Upper lobe of left lung (tissue), 6 donors: ENCODE results near the gene ERG. TPM values are rescaled to one million over a fixed set of nuclear protein-coding genes. Genes with fewer than 3 reads are reported as not detected.

ENCODE experiments used
- ATAC-seq, 2 donors: fragments of 200-7000 bp; cut with Tn5 transposase; one replicate each; pipeline ENCODE4 v1.9.1; 2022; ENCODE audit warnings: mild to moderate bottlenecking in 2 of 2, moderate library complexity in 2 of 2; ENCODE audit not compliant: low FRiP score in 2 of 2
- DNase-seq, 2 donors: peaks; one replicate each; pipeline ENCODE4 v3.0.0-alpha.2; 2019 to 2020
- H3K27ac ChIP-seq, 4 donors: fragments of 200-600 bp; sonication (generic); one replicate each; pipeline ENCODE4 v1.5.1; 2016 to 2019
- H3K27me3 ChIP-seq, 4 donors: fragments of 200-600 bp; sonication (generic); one replicate each; pipeline ENCODE4 v1.5.1; 2017 to 2019
- H3K36me3 ChIP-seq, 4 donors: fragments of 200-600 bp; sonication (generic); one replicate each; pipeline ENCODE4 v1.5.1; 2016 to 2019
- H3K4me1 ChIP-seq, 4 donors: fragments of 200-600 bp; sonication (generic); one replicate each; pipeline ENCODE4 v1.5.1; 2018 to 2019
- H3K4me3 ChIP-seq, 4 donors: fragments of 200-600 bp; sonication (generic); one replicate each; pipeline ENCODE4 v1.5.1; 2017 to 2019; ENCODE audit warnings: mild to moderate bottlenecking in 2 of 4, moderate library complexity in 1 of 4
- H3K9me3 ChIP-seq, 4 donors: fragments of 200-600 bp; sonication (generic); one replicate each; pipeline ENCODE4 v1.5.1; 2018 to 2019
- EP300 ChIP-seq, 4 donors: sonication (generic); formaldehyde crosslinking; IDR thresholded peaks; one replicate each; pipeline ENCODE4 v1.5.1; 2017; ENCODE audit warnings: antibody characterized with exemption in 4 of 4, control low read depth in 2 of 4
- POLR2A ChIP-seq, 4 donors: fragments of 450-650 bp; IDR thresholded peaks; one replicate each; pipeline ENCODE4 v1.5.1; 2016 to 2017; ENCODE audit warnings: antibody characterized with exemption in 4 of 4, mild to moderate bottlenecking in 2 of 4
- POLR2AphosphoS5 ChIP-seq, 2 donors: sonication (generic); formaldehyde crosslinking; IDR thresholded peaks; one replicate each; pipeline ENCODE4 v1.5.1; 2017; ENCODE audit warnings: antibody characterized with exemption in 2 of 2
- WGBS, 2 donors: methylation state at CpG; one replicate each; pipeline ENCODE4 v1.1.5; 2017 to 2018; 5-methylcytosine and 5-hydroxymethylcytosine counted together
- total RNA-seq, 6 donors: library from RNA; depleted of rRNA in 4 of 6; stranded (reverse); fragments of >200 nt in 4 of 6; gene quantifications; one replicate each; pipeline versions ENCODE4 v1.1.0 to v1.2.1, GENCODE V29; 2016 to 2021
- TF ChIP-seq, protein P1 (sequence below), 6 experiments: fragments of 450-650 bp in 4 of 6; fragments of 200-600 bp in 2 of 6; sonication (generic) in 2 of 6; IDR thresholded peaks; one replicate each; pipeline ENCODE4 v1.5.1; 2016 to 2019; ENCODE audit warnings: antibody characterized with exemption in 6 of 6
- donor health status: DM: no; HTN: no; CAD: no; lungs with moderate emphysema.
- donor health status: DM: no; HTN: yes; CAD: no; lungs with severe emphysema.

Gene ERG
- total RNA-seq, 6 donors from 2014 or later: 14.7 to 38.9 (median 18.1) TPM

DNA sequence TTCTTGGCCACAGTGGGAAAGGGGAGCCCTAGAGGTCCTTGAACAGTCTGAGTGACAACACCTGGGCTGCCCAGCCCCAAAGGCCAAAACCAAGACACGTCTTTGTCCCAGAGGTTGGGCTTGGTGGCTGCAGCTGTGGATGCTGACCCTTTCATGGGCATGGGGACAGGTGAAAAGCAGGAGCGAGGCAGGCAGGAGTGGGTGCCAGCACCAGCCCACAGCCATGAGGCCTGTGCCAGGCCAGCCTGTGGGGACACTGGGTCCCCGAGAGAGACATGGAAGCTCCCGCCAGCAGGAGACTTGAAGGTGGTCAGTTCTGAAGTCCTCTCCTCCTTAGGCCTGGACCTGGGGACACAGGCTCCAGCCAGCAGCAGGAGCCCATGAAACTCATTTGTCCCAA lies 142.9 kb downstream of the ERG start:
- H3K36me3 ChIP-seq: no peaks in the 10 kb centered on the region
- DNase-seq: peak in 1 of 2 donors; percentile 48
- TF ChIP-seq, protein P1, sequence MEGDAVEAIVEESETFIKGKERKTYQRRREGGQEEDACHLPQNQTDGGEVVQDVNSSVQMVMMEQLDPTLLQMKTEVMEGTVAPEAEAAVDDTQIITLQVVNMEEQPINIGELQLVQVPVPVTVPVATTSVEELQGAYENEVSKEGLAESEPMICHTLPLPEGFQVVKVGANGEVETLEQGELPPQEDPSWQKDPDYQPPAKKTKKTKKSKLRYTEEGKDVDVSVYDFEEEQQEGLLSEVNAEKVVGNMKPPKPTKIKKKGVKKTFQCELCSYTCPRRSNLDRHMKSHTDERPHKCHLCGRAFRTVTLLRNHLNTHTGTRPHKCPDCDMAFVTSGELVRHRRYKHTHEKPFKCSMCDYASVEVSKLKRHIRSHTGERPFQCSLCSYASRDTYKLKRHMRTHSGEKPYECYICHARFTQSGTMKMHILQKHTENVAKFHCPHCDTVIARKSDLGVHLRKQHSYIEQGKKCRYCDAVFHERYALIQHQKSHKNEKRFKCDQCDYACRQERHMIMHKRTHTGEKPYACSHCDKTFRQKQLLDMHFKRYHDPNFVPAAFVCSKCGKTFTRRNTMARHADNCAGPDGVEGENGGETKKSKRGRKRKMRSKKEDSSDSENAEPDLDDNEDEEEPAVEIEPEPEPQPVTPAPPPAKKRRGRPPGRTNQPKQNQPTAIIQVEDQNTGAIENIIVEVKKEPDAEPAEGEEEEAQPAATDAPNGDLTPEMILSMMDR (IDR thresholded peaks at IDR 0.05): no peak
- TF ChIP-seq POLR2A (IDR thresholded peaks at IDR 0.05) (no peak), POLR2AphosphoS5 (IDR thresholded peaks at IDR 0.05) (no peak), EP300 (IDR thresholded peaks at IDR 0.05) (no peak)
- 83 to 100% methylated on average over 1 to 4 of the region's 4 CpGs for WGBS, 2 donors
- H3K27me3 ChIP-seq: no peaks in the 10 kb centered on the region
- peaks cover 26 to 43% (median 32%) of the 10 kb centered on the region in 4 donors for H3K4me1 ChIP-seq
- H3K4me3 ChIP-seq: no peak overlapping the region
- peak overlapping the region in 1 of 4 donors; percentile 38 for H3K27ac ChIP-seq
- ATAC-seq: no peak
- H3K9me3 ChIP-seq: no peaks in the 10 kb centered on the region

GRCh38 chr21:38354746-38355145 lies 143.5 kb downstream of the ERG start:
- DNase-seq: no peak
- H3K36me3 ChIP-seq: no peaks in the 10 kb centered on the region
- no peaks in the 10 kb centered on the region for H3K9me3 ChIP-seq
- no peaks in the 10 kb centered on the region for H3K27me3 ChIP-seq
- no peak for TF ChIP-seq POLR2A (IDR thresholded peaks at IDR 0.05)
- TF ChIP-seq, protein P1 (IDR thresholded peaks at IDR 0.05): no peak
- TF ChIP-seq POLR2AphosphoS5 (IDR thresholded peaks at IDR 0.05): no peak
- no peak for TF ChIP-seq EP300 (IDR thresholded peaks at IDR 0.05)
- WGBS, 2 donors: 78 to 84% methylated on average over 2 of the region's 2 CpGs
- no peak for ATAC-seq
- H3K27ac ChIP-seq: no peak overlapping the region
- no peak overlapping the region for H3K4me3 ChIP-seq
- H3K4me1 ChIP-seq: peaks cover 26 to 45% (median 35%) of the 10 kb centered on the region in 4 donors

DNA sequence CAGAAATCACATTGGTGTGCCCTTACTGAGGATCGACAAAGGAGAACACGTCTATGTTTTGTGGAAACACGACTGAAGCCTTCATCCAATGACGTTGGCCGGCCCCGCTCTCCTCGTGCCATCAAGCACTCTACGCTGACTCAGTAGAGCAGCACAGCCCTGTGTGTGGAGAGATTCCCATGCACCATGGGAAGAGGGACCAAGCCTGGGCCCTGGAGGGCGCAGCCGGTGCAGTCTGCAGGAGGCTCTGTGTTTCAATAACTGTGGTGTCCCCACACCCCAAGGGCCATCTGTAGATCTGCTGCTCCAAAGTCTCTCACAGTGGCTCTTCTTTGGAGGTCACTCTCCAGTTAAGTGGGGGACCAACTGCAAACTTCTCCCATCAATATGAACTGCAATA lies 144.0 kb downstream of the ERG start:
- no peak for ATAC-seq
- H3K4me3 ChIP-seq: peak overlapping the region in 1 of 4 donors; percentile 30

GRCh38 chr21:38352536-38353219 lies 145.6 kb downstream of the ERG start:
- peak overlapping the region in 3 of 4 donors; percentile 35 to 76 (median 71) for H3K27ac ChIP-seq
- DNase-seq (peak in 1 of 2 donors; percentile 83), ATAC-seq (peak; percentile 74)
- no peaks in the 10 kb centered on the region for H3K9me3 ChIP-seq
- H3K27me3 ChIP-seq: no peaks in the 10 kb centered on the region
- TF ChIP-seq EP300 (IDR thresholded peaks at IDR 0.05): no peak
- TF ChIP-seq, protein P1 (IDR thresholded peaks at IDR 0.05): peak; percentile 60 to 78 (median 72)
- H3K4me1 ChIP-seq: peaks cover 26 to 49% (median 36%) of the 10 kb centered on the region in 4 donors
- no peaks in the 10 kb centered on the region for H3K36me3 ChIP-seq
- peak overlapping the region in 3 of 4 donors; percentile 1 to 30 (median 5) for H3K4me3 ChIP-seq
- 35 to 39% methylated on average over 6 of the region's 6 CpGs for WGBS, 2 donors

More for the DNA sequence above, 144.0 kb downstream of the ERG start:
- TF ChIP-seq POLR2A (IDR thresholded peaks at IDR 0.05): no peak
- TF ChIP-seq EP300 (IDR thresholded peaks at IDR 0.05): no peak
- no peak for TF ChIP-seq POLR2AphosphoS5 (IDR thresholded peaks at IDR 0.05)
- TF ChIP-seq, protein P1 (IDR thresholded peaks at IDR 0.05): no peak
- H3K4me1 ChIP-seq: peaks cover 26 to 45% (median 36%) of the 10 kb centered on the region in 4 donors
- WGBS, 2 donors: 94 to 95% methylated on average over 10 of the region's 10 CpGs
- H3K9me3 ChIP-seq: no peaks in the 10 kb centered on the region
- H3K27ac ChIP-seq: no peak overlapping the region
- no peaks in the 10 kb centered on the region for H3K27me3 ChIP-seq
- peak in 1 of 2 donors; percentile 60 for DNase-seq
- no peaks in the 10 kb centered on the region for H3K36me3 ChIP-seq
